Measurements from ENCODE around the gene MIA3. TPM values are rescaled to one million over a fixed set of nuclear protein-coding genes. Genes with fewer than 3 reads are reported as not detected.

Gene MIA3
- total and polyA plus RNA-seq, 9 of the 15 experiments (the other 6 are each of a cell fraction or from before 2014, with no cell fraction given), result 21.6 to 89.4 (median 40.8) TPM

DNA sequence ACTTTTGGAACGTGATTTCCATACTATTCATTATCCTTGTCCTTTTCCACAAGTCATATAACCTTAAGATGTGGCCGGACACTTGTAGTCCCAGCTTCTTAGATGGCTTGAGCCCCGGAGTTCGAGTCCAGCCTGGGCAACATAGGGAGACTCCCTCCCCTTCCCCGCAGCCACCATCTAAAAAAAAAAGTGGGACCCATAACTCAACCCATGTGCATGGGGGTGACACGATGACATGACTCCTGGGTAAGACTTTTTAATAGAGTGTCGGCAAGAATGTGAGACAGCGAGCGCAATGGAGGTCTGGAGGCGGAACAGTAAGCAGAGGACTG is 25.7 kb downstream of the MIA3 start:
- ChIA-PET CTCF (ENCODE audit: low intra/inter-chr PET ratio) (no interaction called here), POLR2A (interaction anchor here (0.7 to 2.5 kb wide), 7 partner anchors 9 to 180 kb away, joined by 3 to 20 read pairs (median 5); partner anchors contain the start of gene TAF1A)
- FAIRE-seq (no peak), ATAC-seq (peak; percentile 74), DNase-seq (ENCODE audit: extremely low read depth in 1 of 4, low spot score in 3 of 4) (peak in 2 of 4 experiments; percentile 43 to 72)
- no peaks in the 10 kb centered on the region for H3K9me1 ChIP-seq (ENCODE audit: control insufficient read depth, insufficient read depth, low read length)
- intact Hi-C loops (cut with micrococcal nuclease) (loop anchor here (2.0 to 5.0 kb wide), 2 partner anchors 25 to 439 kb away; partner anchors contain the start of gene MIA3), in situ Hi-C loops (cut with MboI) (no loop called here)
- H3K9ac ChIP-seq (ENCODE audit: insufficient read depth in 1 of 2, low read depth in 2 of 2, low read length in 2 of 2), result peak overlapping the region; percentile 85 to 97
- H3K36me3 ChIP-seq (ENCODE audit: control insufficient read depth, insufficient read depth, low read length), result peaks cover 54% of the 10 kb centered on the region; the same call in 2 of the 3 replicates
- H2AFZ ChIP-seq (ENCODE audit: low read depth, low read length), result peak overlapping the region; percentile 82
- no peaks in the 10 kb centered on the region for H4K20me1 ChIP-seq (replicated peaks; ENCODE audit: control insufficient read depth, insufficient read depth, low read length)
- H3K4me3 ChIP-seq, result peak overlapping the region; percentile 88
- 1% methylated on average over 10 of the region's 10 CpGs for WGBS (ENCODE audit: insufficient coverage, low coverage, missing lambda C conversion rate)
- TSS peak; percentile 98 for BruUV-seq (replicated peaks)
- no peaks in the 10 kb centered on the region for H3K9me3 ChIP-seq (replicated peaks; ENCODE audit: control insufficient read depth, insufficient read depth, low read depth, low read length)
- peak overlapping the region; percentile 99 for H3K4me2 ChIP-seq (ENCODE audit: insufficient read depth, low read length)
- no peaks in the 10 kb centered on the region for H3K27me3 ChIP-seq (ENCODE audit: control insufficient read depth in 2 of 2, insufficient read depth in 2 of 2, low read length in 2 of 2)
- peak overlapping the region; percentile 88 for H3K27ac ChIP-seq (ENCODE audit: extremely low read depth, low read depth, low read length)
- no peaks in the 10 kb centered on the region; a peak in 2 of 5 replicates for H3K4me1 ChIP-seq (replicated peaks in 1 of 2; ENCODE audit: control insufficient read depth in 2 of 2, insufficient read depth in 2 of 2, low read length in 2 of 2)
- peaks cover 23% of the 10 kb centered on the region for H3K79me2 ChIP-seq (ENCODE audit: control insufficient read depth, insufficient read depth, low read length)
- TF ChIP-seq ZNF75A (CRISPR knock-in tag; IDR thresholded peaks at IDR 0.05) (no peak), HINFP (tag; conservative IDR thresholded peaks at IDR 0.05; ENCODE audit: low read depth) (no peak), CEBPB (tag; IDR thresholded peaks at IDR 0.05) (no peak), PRPF4 (IDR thresholded peaks at IDR 0.05; ENCODE audit: insufficient read depth, low read depth, low read length, poor library complexity, severe bottlenecking) (no peak), ARNT (IDR thresholded peaks at IDR 0.05) (no peak), TARDBP (IDR thresholded peaks at IDR 0.05) (0 out of 2 replicates have a peak, but pooled peaks have one; percentile 1), NCOR1 (IDR thresholded peaks at IDR 0.05) (peak; percentile 20; the same call in 1 of the 2 replicates), ZNF644 (tag; IDR thresholded peaks at IDR 0.05; ENCODE audit: low read depth) (peak; percentile 62; the same call in 1 of the 2 replicates), ZBTB7A (IDR thresholded peaks at IDR 0.05; ENCODE audit: borderline replicate concordance, control insufficient read depth, low read depth, low read length) (0 out of 2 replicates have a peak, but pooled peaks have one; percentile 14), VEZF1 (CRISPR knock-in tag; IDR thresholded peaks at IDR 0.05) (peak; percentile 85), HMG20B (CRISPR knock-in tag; IDR thresholded peaks at IDR 0.05) (0 out of 2 replicates have a peak, but pooled peaks have one; percentile 47), ZNF408 (CRISPR knock-in tag; IDR thresholded peaks at IDR 0.05; ENCODE audit: low read depth) (no peak), ZNF316 (IDR thresholded peaks at IDR 0.05) (no peak), KDM4B (IDR thresholded peaks at IDR 0.05; ENCODE audit: borderline replicate concordance in 2 of 2, low read depth in 1 of 2) (no peak), NCOA6 (IDR thresholded peaks at IDR 0.05) (no peak)
- TF ChIP-seq, protein P1, sequence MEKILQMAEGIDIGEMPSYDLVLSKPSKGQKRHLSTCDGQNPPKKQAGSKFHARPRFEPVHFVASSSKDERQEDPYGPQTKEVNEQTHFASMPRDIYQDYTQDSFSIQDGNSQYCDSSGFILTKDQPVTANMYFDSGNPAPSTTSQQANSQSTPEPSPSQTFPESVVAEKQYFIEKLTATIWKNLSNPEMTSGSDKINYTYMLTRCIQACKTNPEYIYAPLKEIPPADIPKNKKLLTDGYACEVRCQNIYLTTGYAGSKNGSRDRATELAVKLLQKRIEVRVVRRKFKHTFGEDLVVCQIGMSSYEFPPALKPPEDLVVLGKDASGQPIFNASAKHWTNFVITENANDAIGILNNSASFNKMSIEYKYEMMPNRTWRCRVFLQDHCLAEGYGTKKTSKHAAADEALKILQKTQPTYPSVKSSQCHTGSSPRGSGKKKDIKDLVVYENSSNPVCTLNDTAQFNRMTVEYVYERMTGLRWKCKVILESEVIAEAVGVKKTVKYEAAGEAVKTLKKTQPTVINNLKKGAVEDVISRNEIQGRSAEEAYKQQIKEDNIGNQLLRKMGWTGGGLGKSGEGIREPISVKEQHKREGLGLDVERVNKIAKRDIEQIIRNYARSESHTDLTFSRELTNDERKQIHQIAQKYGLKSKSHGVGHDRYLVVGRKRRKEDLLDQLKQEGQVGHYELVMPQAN (IDR thresholded peaks at IDR 0.05; ENCODE audit: borderline replicate concordance), result 0 out of 2 replicates have a peak, but pooled peaks have one; percentile 13
- TF ChIP-seq, protein P2, sequence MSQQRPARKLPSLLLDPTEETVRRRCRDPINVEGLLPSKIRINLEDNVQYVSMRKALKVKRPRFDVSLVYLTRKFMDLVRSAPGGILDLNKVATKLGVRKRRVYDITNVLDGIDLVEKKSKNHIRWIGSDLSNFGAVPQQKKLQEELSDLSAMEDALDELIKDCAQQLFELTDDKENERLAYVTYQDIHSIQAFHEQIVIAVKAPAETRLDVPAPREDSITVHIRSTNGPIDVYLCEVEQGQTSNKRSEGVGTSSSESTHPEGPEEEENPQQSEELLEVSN (IDR thresholded peaks at IDR 0.05; ENCODE audit: borderline replicate concordance in 1 of 2, extremely low read depth in 1 of 2, insufficient read depth in 1 of 2, insufficient read length in 1 of 2, low read depth in 1 of 2, low read length in 1 of 2, poor library complexity in 1 of 2, severe bottlenecking in 1 of 2), result peak in 1 of 2 experiments; percentile 44
